UCSD-AML1 (cell line): Measurements from ENCODE around the gene RCN2.
A peak's percentile ranks its signal among the peaks of the same experiment; 100 is the strongest.

Source experiments
- DNase-seq: peaks from one replicate; lab custom pipeline; 2025; ENCODE audit not compliant: unreplicated experiment; lab: John Stamatoyannopoulos, UW

The RCN2 gene

GRCh38 chr15:76973906-76974305 lies 42.4 kb downstream of the RCN2 start:
- no peak for DNase-seq

- peak; percentile 19 for DNase-seq
Measured at GRCh38 chr15:76974456-76975036, 43.0 kb downstream of the RCN2 start.

DNA sequence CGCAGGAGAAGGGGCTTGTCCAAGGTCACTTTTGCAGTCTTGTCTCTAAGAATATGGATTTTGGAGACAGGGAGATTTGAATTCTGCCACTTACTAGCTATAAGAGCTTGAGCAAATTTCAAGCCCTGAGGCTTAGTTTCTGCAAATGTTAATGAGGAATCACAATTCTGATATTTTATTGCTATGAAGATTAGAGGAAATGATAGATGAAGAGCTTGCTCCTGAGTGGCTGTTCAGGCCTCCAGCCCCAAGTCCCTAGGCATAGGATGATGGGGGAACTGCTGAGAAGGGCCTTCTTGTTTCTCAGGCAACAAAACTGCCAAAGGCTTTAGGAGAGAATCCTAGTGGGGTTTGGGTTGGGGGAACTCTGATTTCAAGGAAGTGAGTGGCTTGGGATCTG lies 44.6 kb downstream of the RCN2 start:
- no peak for DNase-seq

GRCh38 chr15:76976572-76977270 lies 45.2 kb downstream of the RCN2 start:
- no peak for DNase-seq

- no peak for DNase-seq
Measured at GRCh38 chr15:76978522-76979330, 47.2 kb downstream of the RCN2 start.

DNA sequence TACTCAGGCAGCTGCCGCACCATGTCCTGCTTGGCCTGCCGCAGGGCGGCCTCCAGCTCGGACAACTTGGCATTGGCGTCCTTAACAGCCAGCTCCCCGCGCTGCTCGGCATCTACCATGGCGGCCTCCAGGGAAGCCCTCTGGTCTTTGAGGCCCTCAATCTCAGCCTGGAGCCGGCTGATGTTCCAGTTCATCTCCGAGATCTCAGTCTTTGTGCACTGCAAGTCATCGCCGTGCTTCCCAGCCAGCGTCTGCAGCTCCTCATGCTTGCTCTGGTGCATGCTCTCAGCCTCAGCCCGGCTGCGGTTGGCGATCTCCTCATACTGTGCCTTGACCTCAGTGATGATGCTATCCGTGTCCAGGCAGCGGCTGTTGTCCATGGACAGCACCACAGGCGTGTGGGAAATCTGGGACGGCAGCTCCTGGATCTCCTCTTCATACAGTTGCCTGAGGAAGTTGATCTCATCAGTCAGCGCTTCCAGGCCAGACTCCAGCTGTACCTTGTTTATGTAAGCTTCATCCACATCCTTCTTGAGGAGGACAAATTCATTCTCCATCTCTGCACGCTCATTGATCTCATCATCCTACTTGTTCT lies 47.9 kb downstream of the RCN2 start:
- no peak for DNase-seq

DNA sequence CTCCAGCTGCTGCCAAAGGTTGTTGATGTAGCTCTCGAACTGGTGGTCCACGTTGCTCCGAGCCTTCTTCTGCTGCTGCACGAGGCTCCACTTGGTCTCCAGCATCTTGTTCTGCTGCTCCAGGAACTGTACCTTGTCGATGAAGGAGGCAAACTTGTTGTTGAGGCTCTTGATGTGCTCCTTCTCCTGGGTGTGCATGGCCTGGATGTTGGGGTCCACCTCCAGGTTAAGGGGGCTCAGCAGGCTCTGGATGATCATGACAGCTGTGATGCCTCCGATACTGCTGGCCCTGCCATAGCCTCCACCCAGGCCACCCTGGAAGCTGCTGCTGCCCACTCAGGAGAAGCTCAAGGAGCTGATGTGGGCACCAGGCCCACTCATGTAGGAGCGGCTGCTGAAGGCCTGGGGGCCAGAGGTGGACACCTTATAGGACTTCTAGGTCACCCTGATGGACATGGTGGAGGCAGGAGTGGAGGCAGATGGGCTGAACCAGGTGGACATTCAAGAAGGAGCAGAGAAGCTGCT lies 48.5 kb downstream of the RCN2 start:
- DNase-seq = no peak

GRCh38 chr15:76982356-76982755 lies 50.8 kb downstream of the RCN2 start:
- DNase-seq = no peak

DNA sequence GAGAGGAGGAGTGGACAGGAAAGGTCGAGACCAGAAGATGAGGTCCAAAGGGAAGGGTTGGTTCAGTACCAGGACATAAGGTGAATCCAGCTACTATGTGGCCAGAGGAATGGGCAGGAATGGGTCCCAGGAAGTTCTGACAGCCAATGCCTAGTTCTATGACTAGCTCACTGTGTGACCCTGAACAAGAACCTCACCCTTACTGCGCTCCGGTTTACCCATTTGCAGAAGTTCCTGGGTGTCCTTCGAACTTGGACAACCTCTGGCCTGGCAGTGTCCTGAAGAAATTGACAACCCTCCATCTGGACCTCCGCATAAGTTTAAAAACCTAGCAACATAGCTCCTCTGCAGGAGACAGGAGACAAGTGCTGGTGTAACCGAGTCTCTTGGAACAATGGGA lies 51.2 kb downstream of the RCN2 start:
- DNase-seq = no peak

DNA sequence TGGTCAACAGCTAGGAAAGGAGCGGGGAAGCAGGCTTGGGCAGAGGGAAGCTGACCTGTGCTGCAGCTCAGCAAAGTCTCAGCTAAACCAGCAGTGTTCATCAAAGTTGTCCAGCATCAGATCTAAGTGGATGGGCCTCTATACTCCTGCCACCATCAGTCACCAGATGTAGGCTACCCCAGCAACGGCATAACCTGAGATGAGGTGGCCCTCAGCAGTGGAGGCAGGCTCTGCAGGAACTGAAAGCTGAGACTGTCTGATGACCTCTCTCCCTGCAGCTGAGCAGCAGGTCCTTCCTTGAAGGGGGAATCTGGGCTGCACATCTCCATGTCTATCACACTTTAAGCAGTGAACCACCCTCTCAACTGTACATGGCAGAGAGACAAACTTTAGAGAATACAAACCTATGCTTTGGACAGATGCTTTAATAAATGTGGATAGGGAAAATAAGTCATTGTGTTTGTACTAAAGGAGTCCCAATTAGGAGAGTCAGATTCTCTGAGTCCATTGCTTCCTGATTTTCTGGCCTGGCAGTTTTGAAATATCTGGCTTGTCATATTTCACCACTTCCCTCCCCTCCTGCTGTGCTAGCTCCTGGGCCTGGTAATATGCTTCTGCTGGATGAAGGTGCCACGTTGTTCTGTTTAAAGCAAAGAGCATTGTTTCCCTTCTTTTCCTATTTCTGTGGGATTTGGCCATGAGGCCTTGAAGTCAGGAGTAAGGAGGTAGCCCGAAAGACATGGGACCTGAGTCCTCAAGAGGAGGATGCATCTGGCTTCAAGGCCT lies 52.2 kb downstream of the RCN2 start:
- DNase-seq = peak; percentile 25

- DNase-seq = no peak
Measured at GRCh38 chr15:76986743-76987142, 55.2 kb downstream of the RCN2 start.

DNA sequence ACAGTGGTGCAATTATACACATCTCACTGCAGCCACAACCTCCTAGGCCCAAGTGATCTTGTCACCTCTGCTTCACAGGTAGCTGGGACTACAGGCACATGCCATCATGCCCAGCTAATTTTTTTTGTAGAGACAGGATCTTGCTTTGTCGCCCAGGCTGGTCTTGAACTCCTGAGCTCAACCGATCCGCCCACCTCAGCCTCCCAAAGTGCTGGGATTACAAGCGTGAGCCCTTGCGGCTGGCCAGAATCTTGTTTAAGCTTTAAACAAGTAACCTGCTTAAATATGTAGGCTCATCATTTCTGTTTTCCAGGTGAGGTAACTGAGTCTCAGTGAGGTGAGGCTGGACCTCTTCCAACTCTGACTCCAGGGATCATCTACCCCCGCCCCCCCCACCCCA lies 55.7 kb downstream of the RCN2 start:
- no peak for DNase-seq

DNA sequence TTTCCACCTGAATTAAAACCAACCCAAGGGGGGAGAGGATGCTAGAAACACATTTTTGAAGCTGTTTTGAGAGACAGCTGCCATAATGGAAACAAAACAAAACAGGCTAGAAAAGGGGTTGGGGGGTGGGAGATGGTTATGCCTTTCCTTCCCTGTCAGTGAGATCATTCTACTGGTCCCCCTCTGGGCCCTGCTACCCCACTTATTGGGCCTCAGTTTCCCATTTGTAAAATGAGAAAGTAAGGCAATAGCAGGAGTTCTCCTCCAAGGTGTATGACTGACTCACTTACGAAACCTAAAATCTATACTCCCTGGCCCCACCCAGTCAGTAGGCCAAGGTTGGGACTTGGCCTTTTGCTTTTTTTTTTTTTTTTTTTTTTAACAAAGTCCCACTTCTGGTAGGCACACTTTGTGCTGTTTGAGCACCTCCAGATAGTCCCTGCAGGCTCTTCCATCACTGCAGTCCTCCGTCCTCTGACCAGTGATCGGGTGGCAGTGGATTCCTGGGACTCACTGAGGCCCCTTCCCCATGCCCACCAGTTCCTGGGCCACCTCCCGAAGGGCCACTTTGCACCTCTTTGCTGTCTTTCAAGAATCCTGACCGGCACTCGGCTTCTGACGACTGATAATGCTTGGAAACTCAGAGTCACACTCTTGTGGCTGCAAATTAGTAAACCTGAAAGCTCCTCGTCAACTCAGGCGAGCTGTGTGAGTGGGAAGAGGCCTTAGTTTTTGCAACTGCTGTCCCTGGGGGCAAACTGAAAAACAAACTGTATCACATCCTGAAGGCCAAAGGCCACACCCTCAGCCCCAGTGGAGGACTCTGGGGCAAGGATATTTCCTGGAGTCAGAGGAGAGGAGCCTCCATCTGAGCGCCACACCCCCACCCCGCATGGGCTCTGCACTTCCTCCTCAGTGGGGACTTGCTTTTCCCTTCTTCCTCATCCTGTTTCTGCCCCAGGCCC lies 56.6 kb downstream of the RCN2 start:
- DNase-seq = peak; percentile 86

- peak; percentile 75 for DNase-seq
Measured at GRCh38 chr15:76988867-76989780, 57.6 kb downstream of the RCN2 start.

- DNase-seq = peak; percentile 30
Measured at GRCh38 chr15:76991048-76991447, 59.5 kb downstream of the RCN2 start.

DNA sequence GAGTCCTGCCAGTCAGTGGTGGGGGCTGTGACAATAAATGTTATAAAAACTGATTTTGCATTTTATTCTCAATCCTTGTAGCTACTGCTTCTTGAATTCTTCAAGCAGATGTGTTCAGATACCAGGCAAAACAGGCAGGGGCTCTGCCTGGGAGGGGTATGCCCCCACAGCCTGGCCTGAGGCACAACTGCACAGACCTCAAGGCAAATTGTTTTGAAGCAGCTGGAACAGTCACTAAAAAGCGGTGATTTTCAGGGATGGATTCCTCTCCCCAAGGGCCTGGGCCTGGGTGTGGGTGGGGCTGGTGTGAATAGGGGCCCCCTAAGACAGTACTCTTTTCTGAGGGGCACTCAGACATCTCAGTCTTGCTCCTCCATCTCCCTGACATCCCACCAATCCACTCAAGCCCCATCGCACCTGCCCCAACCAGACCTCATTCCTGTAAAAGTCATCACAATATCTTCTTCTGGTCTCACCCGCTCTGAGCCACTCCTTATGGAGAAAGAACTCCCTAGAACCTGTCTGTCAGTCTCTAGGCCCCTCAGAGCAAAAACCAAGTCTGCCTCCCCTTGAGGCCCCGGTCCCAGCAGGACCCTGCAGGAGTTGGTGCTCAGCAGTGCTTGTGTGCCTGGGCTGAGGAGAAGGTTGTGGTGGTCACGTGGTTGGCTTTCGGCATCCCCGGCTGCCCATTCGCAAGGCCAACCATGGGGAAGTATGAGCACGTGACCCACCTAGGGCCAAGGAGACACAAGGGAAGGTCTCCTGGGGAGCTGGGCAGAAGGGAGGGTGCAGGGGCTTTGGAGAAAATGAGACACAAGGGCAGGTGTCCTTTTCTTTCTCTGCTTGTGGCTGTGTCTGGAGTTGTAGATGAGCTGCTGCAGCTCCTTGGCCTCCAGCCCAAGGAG lies 60.4 kb downstream of the RCN2 start:
- DNase-seq = no peak

DNA sequence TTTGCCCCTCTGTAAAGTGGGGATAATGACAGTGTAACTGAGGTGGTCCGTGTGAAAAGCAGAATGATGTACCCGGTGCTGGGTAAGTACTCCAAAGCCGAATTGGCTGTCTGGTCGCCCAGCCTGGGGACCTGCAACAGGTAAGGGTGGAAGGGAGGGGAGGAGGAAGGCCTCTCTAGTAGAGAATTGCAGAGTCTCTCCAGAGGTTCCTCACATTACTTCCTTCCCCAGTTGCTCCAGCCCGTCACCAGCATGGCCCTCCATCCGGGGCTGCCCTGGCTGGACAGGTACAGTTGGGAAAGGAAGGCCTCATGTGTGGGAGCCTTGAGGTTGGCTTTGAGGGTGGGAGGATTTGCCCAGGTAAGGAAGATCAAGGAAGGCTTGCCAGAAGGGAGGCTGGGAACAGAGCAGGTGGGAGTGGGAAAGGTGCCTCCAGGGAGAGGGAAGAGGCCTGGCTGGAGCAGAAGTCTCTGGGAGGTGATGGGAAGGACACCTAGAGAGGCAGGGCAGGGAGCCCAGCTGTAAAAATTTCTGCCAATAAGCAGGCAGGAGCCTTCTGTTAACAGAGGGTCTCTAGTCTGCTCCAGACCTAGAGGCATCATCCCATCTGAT lies 61.7 kb downstream of the RCN2 start:
- no peak for DNase-seq
